Stimulated activated CD4-positive, alpha-beta T cell treated with anti-CD3 and anti-CD28 coated beads, Interleukin-15, amount 100 ng/mL, for 24 hours (primary cell): ENCODE data around the gene FSTL1.
A peak's percentile ranks its signal among the peaks of the same experiment; 100 is the strongest.

ENCODE experiments used
- DNase-seq: peaks from one replicate; pipeline ENCODE4 v3.0.0-alpha.2; 2020

Gene FSTL1

DNA sequence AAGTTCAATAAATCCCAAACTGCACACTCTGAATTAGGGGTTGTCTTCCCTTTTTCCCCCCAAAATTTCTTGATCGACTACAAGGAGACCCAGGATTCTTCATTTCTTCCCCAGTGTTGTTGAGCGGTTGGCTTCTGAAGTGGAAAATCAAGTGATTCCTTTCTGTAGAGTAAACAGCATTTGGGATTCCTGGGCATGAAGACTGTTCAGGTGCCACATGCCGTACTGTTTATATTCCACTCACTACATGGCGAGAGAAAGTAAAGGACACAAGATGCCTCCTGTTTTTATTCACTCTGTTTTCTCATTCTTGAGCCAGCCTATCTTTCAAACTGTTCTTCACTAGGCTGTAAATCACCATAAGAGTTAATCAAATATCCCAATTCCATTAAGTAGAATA is 12.6 kb downstream of the FSTL1 start:
- no peak for DNase-seq

GRCh38 chr3:120437559-120437958 is 13.2 kb downstream of the FSTL1 start:
- DNase-seq: no peak

DNA sequence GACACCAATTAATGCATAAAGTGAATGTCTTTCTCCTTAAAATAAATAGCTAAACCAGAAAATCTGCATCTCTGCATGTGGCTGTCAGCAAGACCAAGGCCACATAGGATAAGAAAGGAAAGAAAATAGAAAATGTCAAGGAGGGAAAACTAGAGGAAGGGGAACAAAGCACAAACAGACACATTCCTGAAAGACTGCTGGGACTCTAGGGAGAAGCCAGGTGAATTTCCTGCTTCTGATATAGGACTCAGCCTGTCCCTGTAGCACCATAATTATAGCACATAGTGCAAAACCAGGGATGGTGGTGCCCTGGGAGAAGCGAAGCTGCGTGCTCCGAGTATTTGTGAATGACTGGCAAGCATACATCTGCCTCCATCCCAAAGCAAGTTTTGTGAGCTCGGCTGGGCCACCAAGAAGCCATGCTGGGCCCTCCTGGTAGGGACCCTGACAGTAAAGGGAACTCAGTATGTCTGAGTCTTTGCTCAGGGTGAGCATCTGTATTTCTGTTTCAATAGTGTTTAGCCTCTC is 14.2 kb downstream of the FSTL1 start:
- DNase-seq: no peak

GRCh38 chr3:120435621-120436020 is 15.2 kb downstream of the FSTL1 start:
- DNase-seq: no peak

DNA sequence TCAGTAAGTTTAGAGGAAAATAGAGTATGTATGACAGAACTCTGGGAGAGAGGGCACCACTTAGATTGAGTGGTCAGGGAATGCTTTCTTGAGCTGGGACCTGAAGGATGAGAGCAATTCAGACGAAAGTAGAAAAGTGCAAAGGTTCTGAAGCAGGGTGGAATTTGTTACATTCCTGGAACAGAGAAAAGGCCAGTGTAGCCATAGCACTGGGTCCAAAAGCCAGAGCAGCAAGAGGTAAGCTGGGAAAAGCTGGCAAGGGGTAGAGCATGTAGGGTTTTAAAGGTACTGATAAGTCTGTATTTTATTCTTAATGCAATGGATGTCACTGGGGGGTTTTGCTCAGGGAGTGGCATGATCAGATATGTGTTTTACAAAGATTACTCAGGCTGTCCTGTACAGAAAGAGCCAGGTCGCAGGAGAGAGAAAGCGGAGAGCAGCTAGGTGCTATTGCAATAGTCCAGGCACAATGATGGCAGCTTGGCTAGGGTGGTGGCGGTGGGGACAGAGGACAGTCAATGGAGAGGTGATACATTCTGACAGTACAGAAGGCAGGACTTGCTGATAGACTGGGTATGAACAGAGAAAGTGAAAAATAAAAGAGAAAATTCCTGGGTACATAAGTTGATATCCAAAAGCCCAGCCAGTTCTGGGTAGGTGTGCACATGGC is 17.0 kb downstream of the FSTL1 start:
- no peak for DNase-seq

DNA sequence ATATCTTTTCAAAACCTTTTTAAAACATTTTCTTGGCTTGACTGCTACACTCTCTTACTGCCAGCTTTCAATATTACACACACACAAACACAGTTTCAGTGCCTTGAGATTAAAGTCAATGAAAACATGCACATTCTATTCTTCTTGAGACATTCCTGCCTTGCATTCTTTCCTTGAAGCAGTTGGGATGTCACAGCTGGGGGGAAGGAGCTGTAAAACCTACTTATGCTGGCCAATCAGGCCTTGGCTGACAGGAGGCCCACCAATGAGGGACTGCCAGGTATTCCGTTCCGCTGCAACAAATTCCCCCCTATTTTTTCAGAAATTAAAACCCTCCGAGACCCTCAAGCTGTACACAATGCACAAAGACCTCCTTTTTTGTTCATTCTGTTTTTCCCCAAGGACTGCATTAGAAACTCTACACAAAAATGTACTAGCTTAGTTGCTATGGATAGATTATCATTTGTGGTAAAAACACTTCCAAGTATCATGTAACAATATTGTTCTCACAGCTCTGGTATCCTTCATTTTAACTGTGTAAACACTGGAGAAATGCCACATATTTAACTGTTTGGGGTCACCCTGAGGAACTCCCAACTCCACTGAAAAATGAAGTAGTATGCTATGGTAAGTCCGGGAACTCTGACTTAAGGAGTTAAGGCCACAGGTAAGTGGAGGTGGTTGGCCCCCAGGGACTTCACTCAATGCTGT is 18.5 kb downstream of the FSTL1 start:
- no peak for DNase-seq

- no peak for DNase-seq
These were observed 20.9 kb downstream of the FSTL1 start for GRCh38 chr3:120429921-120430361.

- no peak for DNase-seq
These were observed 21.9 kb downstream of the FSTL1 start for GRCh38 chr3:120428924-120429323.

DNA sequence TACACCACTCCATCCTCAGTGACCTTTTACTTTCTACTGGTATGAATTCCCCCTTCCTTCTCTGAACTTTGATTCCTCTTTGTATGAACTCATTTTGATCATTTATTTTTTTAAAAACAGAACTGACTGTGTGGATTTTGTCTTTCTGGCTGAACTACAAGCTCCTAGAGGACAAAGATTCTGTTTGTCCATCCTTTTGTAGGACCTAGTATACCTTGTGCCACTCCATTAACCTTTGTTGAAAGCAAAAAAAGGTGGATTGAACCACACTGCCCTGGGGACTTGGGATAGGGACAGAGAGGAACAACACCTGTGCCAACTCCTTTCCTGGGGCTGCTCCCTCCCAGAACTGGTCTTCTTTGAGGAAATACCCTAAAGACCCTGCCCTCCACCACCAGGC is 23.6 kb downstream of the FSTL1 start:
- no peak for DNase-seq

GRCh38 chr3:120425572-120426250 is 25.1 kb downstream of the FSTL1 start:
- DNase-seq: no peak

GRCh38 chr3:120424976-120425570 is 25.7 kb downstream of the FSTL1 start:
- DNase-seq: no peak

DNA sequence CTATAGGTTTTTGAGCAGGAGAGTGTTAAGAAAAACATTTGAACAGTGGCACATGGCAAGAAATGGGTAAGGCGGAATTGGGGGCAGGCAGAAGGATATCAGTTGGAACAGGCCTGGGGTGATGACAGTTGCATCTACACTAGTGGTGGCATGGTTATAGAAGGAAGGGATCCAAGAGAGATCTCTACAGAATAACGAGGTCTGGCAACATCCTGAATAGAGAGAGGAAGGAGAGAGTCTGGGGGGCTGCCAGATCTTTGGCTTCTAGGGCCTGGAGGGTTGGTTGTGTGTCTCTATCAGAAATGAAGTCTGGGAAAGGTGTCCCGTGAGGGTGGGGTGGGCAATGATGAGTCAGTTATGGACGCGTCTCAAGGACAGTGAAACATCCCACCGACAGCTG is 26.3 kb downstream of the FSTL1 start:
- DNase-seq: no peak

GRCh38 chr3:120423432-120423831 is 27.4 kb downstream of the FSTL1 start:
- DNase-seq: no peak

- no peak for DNase-seq
These were observed 28.9 kb downstream of the FSTL1 start for GRCh38 chr3:120421926-120422325.

GRCh38 chr3:120420928-120421551 is 29.8 kb downstream of the FSTL1 start:
- no peak for DNase-seq

GRCh38 chr3:120420360-120420759 is 30.4 kb downstream of the FSTL1 start:
- DNase-seq: no peak

DNA sequence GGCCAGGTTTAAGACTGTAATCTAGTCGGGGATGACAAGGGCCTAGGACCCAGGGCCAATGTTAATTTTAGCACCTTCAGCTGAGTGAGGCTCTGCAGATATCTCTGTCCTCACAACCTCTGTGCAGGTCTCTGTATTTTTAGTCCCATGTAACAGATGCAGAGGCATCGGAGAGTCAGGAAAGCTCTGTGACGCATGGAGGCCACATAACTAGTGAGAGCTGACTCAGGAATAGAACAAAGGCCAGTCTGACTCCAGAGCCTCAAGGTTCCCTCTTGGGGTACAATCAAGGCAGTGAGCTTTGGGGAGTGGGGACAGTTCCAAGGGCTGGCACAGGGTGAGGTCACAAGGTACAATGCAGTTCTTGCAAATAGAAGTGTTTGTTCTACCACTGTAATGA is 31.0 kb downstream of the FSTL1 start:
- no peak for DNase-seq

DNA sequence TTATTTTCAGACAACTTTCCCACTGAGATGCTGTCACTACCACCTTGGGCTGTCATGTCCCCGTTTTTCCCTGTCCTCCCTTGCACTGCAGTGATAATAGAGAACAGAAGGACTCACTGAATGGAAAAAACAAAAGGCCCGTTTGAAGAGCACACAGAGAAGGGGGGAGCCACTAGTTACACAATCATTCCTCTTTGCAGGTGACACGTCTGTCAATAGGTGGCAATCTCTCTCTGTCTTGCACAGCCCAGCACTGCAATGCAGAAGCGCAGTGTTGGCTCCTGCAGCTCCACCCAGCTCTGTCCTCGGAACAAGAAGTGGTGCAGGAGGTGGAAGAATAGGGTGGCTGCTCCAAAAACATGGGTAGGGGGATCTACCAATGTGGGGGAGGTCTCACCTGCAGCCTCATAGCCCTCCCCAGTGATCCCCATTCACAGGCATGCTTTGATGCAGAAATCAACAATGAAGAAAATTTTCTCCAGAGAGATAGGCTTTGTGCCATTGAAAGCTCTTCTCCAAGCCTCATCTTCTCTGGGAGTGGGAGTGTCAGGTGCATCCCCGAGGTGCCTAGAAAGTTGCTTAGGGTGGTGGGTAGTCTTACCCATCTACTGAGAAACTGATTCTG is 31.8 kb downstream of the FSTL1 start:
- peak; percentile 11 for DNase-seq

DNA sequence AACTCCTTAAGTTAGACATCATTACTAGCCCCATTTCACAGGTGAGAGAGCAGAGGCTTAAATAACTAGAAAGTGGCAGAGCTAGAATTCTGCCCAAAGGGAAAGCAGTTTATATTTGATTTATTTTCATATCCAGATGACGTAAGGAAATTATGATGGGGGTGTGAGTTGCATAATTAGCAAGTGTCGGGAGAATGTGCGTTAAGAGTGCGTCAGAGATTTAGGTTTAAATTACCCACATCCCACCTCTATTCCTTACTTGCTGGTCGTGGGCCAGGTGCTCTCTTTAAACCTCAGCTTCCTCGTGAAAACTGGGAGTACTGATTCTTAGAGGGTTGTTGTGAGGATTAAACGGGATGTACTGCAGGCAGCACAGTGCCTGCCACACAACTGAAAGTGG is 32.3 kb downstream of the FSTL1 start:
- no peak for DNase-seq

DNA sequence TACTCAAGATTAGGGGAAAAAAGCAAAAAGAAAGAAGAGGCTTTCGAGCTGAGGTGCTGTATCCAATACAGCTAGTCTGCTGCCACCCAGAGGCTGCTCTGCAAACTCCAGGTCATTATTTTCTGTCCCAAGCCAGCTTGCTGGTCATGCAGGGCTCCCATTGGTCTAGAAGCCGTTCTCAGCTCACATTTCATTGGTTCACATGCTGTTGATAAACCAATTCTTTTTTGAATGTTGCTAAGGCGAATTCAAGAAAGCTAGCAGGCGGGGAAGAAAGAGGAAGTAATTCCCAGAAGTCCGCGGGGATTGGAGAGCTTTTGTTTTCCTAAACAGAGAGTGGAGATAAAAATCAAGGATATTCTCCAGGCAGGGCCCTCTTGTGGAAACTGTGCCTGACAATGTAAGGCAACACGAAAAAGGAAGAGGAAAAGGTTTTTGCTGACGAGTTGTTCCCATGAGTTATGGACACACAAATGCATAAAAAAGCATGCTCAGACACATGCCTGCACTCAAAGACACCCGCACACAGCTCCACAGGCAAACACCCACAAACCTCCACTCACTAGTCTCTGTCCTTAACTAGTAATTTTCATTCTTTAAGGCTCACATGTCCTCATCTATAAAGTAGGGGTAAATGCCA is 33.4 kb downstream of the FSTL1 start:
- peak; percentile 90 for DNase-seq

GRCh38 chr3:120416868-120417267 is 33.9 kb downstream of the FSTL1 start:
- no peak for DNase-seq

- DNase-seq: no peak
These were observed 35.0 kb downstream of the FSTL1 start for GRCh38 chr3:120415756-120416155.
